Suprapubic skin (tissue), 4 donors: ENCODE data around the gene SCUBE1. TPM values are rescaled to one million over a fixed set of nuclear protein-coding genes. Genes with fewer than 3 reads are reported as not detected.

Experiments used
- DNase-seq, 2 donors: peaks; one replicate each; pipeline ENCODE4 v3.0.0-alpha.2; 2019; ENCODE audit warnings: low spot score in 2 of 2
- H3K27ac ChIP-seq: fragments of 200-600 bp; sonication (generic); one replicate; pipeline ENCODE4 v1.5.1; 2019
- H3K27me3 ChIP-seq: fragments of 200-600 bp; sonication (generic); one replicate; pipeline ENCODE4 v1.5.1; 2019
- H3K36me3 ChIP-seq: fragments of 200-600 bp; sonication (generic); one replicate; pipeline ENCODE4 v1.5.1; 2019
- H3K4me1 ChIP-seq: fragments of 200-600 bp; sonication (generic); one replicate; pipeline ENCODE4 v1.5.1; 2019
- H3K4me3 ChIP-seq: fragments of 200-600 bp; sonication (generic); one replicate; pipeline ENCODE4 v1.5.1; 2019; ENCODE audit warnings: mild to moderate bottlenecking
- H3K9me3 ChIP-seq: fragments of 200-600 bp; sonication (generic); one replicate; pipeline ENCODE4 v1.5.1; 2019
- EP300 ChIP-seq: sonication (generic); formaldehyde crosslinking; IDR thresholded peaks from one replicate; pipeline ENCODE4 v1.6.1; 2017; ENCODE audit warnings: antibody characterized with exemption
- POLR2A ChIP-seq, 2 donors: fragments of 450-650 bp; IDR thresholded peaks; one replicate each; pipeline ENCODE4 v1.6.1; 2017; ENCODE audit warnings: antibody characterized with exemption in 2 of 2, mild to moderate bottlenecking in 2 of 2, moderate library complexity in 2 of 2
- POLR2AphosphoS5 ChIP-seq, 3 donors: sonication (generic); formaldehyde crosslinking; IDR thresholded peaks; one replicate each; pipeline ENCODE4 v1.6.1; 2017; ENCODE audit warnings: antibody characterized with exemption in 3 of 3
- WGBS: methylation state at CpG from one replicate; pipeline ENCODE4 v1.1.5; 2018; 5-methylcytosine and 5-hydroxymethylcytosine counted together
- total RNA-seq, 4 donors: library from RNA; depleted of rRNA; stranded (reverse); fragments of >200 nt; gene quantifications; one replicate each; pipeline ENCODE4 v1.1.0, GENCODE V29; 2016
- TF ChIP-seq, protein P1 (sequence below), 2 donors: fragments of 200-600 bp in 1 of 2; fragments of 450-650 bp in 1 of 2; sonication (generic) in 1 of 2; IDR thresholded peaks; one replicate each; pipeline ENCODE4 v1.5.1; 2016 to 2019; ENCODE audit warnings: antibody characterized with exemption in 2 of 2, mild to moderate bottlenecking in 1 of 2, moderate library complexity in 1 of 2

The SCUBE1 gene
- total RNA-seq, 4 donors from 2014 or later: 0.47 to 1.1 (median 0.78) TPM

DNA sequence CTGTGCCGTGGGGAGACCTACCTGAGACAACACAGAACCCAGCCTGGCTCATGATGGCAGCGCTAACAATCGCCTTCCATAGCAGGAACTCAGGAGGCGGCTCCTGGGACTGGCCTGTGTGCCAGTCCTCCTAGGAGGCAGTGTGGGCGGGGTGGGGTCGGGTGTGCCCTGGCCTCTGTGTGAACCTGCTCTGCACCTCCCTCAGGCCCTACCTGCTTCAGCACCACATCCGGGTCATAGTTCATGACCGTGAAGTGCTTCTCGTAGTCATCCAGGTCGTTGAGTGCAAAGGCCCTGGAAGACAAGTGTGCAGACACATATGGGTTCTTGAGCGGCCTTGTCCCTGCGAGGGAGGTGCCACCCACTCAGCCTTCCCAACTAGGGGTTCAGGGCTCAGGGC, 171.6 kb downstream of the SCUBE1 start:
- H3K4me3 ChIP-seq: no peak overlapping the region
- H3K4me1 ChIP-seq: peaks cover 27% of the 10 kb centered on the region
- 33% methylated on average over 6 of the region's 12 CpGs for WGBS
- no peak for DNase-seq
- no peak for TF ChIP-seq POLR2AphosphoS5 (IDR thresholded peaks at IDR 0.05)
- no peak overlapping the region for H3K27ac ChIP-seq
- H3K36me3 ChIP-seq: peaks cover 83% of the 10 kb centered on the region
- no peaks in the 10 kb centered on the region for H3K9me3 ChIP-seq
- no peaks in the 10 kb centered on the region for H3K27me3 ChIP-seq

DNA sequence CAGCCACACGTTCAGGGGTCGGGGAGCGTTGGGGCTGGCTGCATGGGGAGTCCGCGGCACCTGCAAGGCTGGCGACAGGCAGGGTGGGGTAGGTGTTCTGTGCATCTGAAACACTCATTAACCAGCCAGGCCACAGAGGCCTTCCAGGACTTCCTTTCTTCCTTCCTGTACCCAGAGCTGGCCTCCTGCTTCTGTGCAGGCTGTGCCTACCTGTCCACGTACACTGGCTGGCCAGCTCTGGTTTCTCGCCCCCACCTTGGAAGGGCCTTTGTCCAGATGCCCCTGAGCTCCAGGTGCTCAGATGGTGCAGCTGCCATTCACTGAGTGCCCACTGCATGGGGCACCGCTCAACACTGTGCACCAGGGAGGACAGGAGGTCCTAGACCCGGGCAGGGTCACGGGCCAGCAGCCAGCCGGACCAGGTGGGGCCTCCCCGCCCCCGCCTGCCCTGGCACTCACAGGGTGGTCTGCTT, 172.1 kb downstream of the SCUBE1 start:
- Histone ChIP-seq H3K36me3 (peaks cover 83% of the 10 kb centered on the region), H3K9me3 (no peaks in the 10 kb centered on the region), H3K27ac (no peak overlapping the region), H3K27me3 (no peaks in the 10 kb centered on the region), H3K4me3 (no peak overlapping the region), H3K4me1 (peaks cover 27% of the 10 kb centered on the region)
- no peak for DNase-seq
- WGBS: 87% methylated on average over 8 of the region's 14 CpGs
- TF ChIP-seq, protein P1, sequence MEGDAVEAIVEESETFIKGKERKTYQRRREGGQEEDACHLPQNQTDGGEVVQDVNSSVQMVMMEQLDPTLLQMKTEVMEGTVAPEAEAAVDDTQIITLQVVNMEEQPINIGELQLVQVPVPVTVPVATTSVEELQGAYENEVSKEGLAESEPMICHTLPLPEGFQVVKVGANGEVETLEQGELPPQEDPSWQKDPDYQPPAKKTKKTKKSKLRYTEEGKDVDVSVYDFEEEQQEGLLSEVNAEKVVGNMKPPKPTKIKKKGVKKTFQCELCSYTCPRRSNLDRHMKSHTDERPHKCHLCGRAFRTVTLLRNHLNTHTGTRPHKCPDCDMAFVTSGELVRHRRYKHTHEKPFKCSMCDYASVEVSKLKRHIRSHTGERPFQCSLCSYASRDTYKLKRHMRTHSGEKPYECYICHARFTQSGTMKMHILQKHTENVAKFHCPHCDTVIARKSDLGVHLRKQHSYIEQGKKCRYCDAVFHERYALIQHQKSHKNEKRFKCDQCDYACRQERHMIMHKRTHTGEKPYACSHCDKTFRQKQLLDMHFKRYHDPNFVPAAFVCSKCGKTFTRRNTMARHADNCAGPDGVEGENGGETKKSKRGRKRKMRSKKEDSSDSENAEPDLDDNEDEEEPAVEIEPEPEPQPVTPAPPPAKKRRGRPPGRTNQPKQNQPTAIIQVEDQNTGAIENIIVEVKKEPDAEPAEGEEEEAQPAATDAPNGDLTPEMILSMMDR (IDR thresholded peaks at IDR 0.05): no peak

GRCh38 chr22:43170131-43170480, 173.1 kb downstream of the SCUBE1 start:
- Histone ChIP-seq H3K27me3 (no peaks in the 10 kb centered on the region), H3K4me3 (no peak overlapping the region), H3K9me3 (no peaks in the 10 kb centered on the region), H3K36me3 (peaks cover 77% of the 10 kb centered on the region), H3K27ac (no peak overlapping the region), H3K4me1 (peaks cover 23% of the 10 kb centered on the region)
- 97% methylated on average over 5 of the region's 9 CpGs for WGBS
- no peak for DNase-seq
- TF ChIP-seq, protein P1 (IDR thresholded peaks at IDR 0.05): no peak
- TF ChIP-seq EP300: no peak
- TF ChIP-seq POLR2AphosphoS5 (IDR thresholded peaks at IDR 0.05): no peak
- no peak for TF ChIP-seq POLR2A (IDR thresholded peaks at IDR 0.05)

- Histone ChIP-seq H3K4me1 (peaks cover 21% of the 10 kb centered on the region), H3K4me3 (no peak overlapping the region), H3K27ac (no peak overlapping the region), H3K36me3 (peaks cover 71% of the 10 kb centered on the region), H3K27me3 (no peaks in the 10 kb centered on the region), H3K9me3 (no peaks in the 10 kb centered on the region)
- TF ChIP-seq EP300: no peak
- TF ChIP-seq POLR2AphosphoS5 (IDR thresholded peaks at IDR 0.05): no peak
- TF ChIP-seq, protein P1 (IDR thresholded peaks at IDR 0.05): no peak
- WGBS: 88% methylated on average over 10 of the region's 23 CpGs
- DNase-seq: no peak
Observed at GRCh38 chr22:43169310-43170130, 173.7 kb downstream of the SCUBE1 start.

- WGBS: 59% methylated on average over 18 of the region's 25 CpGs
- DNase-seq: no peak
- Histone ChIP-seq H3K27me3 (no peaks in the 10 kb centered on the region), H3K4me1 (peaks cover 25% of the 10 kb centered on the region), H3K36me3 (peaks cover 63% of the 10 kb centered on the region), H3K9me3 (no peaks in the 10 kb centered on the region), H3K27ac (no peak overlapping the region), H3K4me3 (no peak overlapping the region)
- TF ChIP-seq POLR2AphosphoS5 (IDR thresholded peaks at IDR 0.05): no peak
- TF ChIP-seq, protein P1 (IDR thresholded peaks at IDR 0.05): no peak
- TF ChIP-seq EP300: no peak
- TF ChIP-seq POLR2A (IDR thresholded peaks at IDR 0.05): no peak
Observed at GRCh38 chr22:43168471-43169309, 174.5 kb downstream of the SCUBE1 start.
